GM23338 (cell line): ENCODE measurements around the gene NUP50. TPM values are rescaled to one million over a fixed set of nuclear protein-coding genes. Genes with fewer than 3 reads are reported as not detected.
A peak's percentile ranks its signal among the peaks of the same experiment; 100 is the strongest.

ENCODE experiments used
- ATAC-seq: fragments of 200-7000 bp; cut with Tn5 transposase; 3 replicates; pipeline ENCODE4 v1.9.1; 2020
- DNase-seq: peaks from one replicate; pipeline ENCODE4 v3.0.0-alpha.2; 2015; ENCODE audit warnings: low spot score
- H2AFZ ChIP-seq: fragments of 200-600 bp; sonication (generic); 2 replicates; pipeline ENCODE4 v1.8.0; 2016; ENCODE audit warnings: antibody characterized with exemption, mild to moderate bottlenecking, moderate library complexity
- H3F3A ChIP-seq: fragments of 200-600 bp; sonication (generic); replicated peaks from 2 replicates; pipeline ENCODE4 v1.8.0; 2017; ENCODE audit warnings: antibody characterized with exemption, mixed run types, low read depth
- H3K27ac ChIP-seq: fragments of 200-600 bp; sonication (generic); 2 replicates; pipeline ENCODE4 v1.6.1; 2016; ENCODE audit warnings: low read depth
- H3K27me3 ChIP-seq: fragments of 200-600 bp; sonication (generic); 2 replicates; pipeline ENCODE4 v1.8.0; 2016; ENCODE audit warnings: mild to moderate bottlenecking, mixed run types, moderate library complexity; ENCODE audit not compliant: insufficient read depth
- H3K36me3 ChIP-seq: fragments of 200-600 bp; sonication (generic); 2 replicates; pipeline ENCODE4 v1.8.0; 2016; ENCODE audit warnings: mild to moderate bottlenecking; ENCODE audit not compliant: insufficient read depth
- H3K4me1 ChIP-seq: fragments of 200-600 bp; sonication (generic); 2 replicates; pipeline ENCODE4 v1.8.0; 2016; ENCODE audit warnings: mild to moderate bottlenecking, moderate library complexity; ENCODE audit not compliant: insufficient read depth
- H3K4me2 ChIP-seq: fragments of 200-600 bp; sonication (generic); 2 replicates; pipeline ENCODE4 v1.7.1; 2017; ENCODE audit warnings: mixed run types
- H3K4me3 ChIP-seq: fragments of 200-600 bp; sonication (generic); 2 replicates; pipeline ENCODE4 v1.6.1; 2016; ENCODE audit warnings: mixed run types
- H3K79me2 ChIP-seq: fragments of 200-600 bp; sonication (generic); replicated peaks from 2 replicates; pipeline ENCODE4 v1.8.0; 2017; ENCODE audit warnings: mild to moderate bottlenecking; ENCODE audit not compliant: insufficient read depth
- H3K9me2 ChIP-seq: fragments of 200-600 bp; sonication (generic); 2 replicates; pipeline ENCODE4 v1.8.0; 2017; ENCODE audit not compliant: insufficient read depth
- H4K20me1 ChIP-seq: fragments of 200-600 bp; sonication (generic); replicated peaks from 2 replicates; pipeline ENCODE4 v1.8.0; 2017; ENCODE audit warnings: mild to moderate bottlenecking; ENCODE audit not compliant: insufficient read depth
- H3K27ac Mint-ChIP-seq: 2 replicates; pipeline ENCODE4 v1.8.0; 2020; ENCODE audit warnings: inconsistent platforms, mild to moderate bottlenecking, moderate library complexity, mixed read lengths
- H3K27me3 Mint-ChIP-seq: 3 replicates; pipeline ENCODE4 v1.8.0; 2022; ENCODE audit warnings: low read depth, mild to moderate bottlenecking, moderate library complexity, mixed read lengths, inconsistent platforms; ENCODE audit not compliant: insufficient read depth, poor library complexity
- H3K36me3 Mint-ChIP-seq: 3 replicates; pipeline ENCODE4 v1.8.0; 2021; ENCODE audit warnings: low read depth, mild to moderate bottlenecking, inconsistent platforms, moderate library complexity, mixed read lengths
- H3K4me1 Mint-ChIP-seq: 3 replicates; pipeline ENCODE4 v1.8.0; 2020; ENCODE audit warnings: mild to moderate bottlenecking, inconsistent platforms, mixed read lengths
- H3K4me3 Mint-ChIP-seq: 3 replicates; pipeline ENCODE4 v1.8.0; 2021; ENCODE audit warnings: moderate library complexity, mild to moderate bottlenecking, inconsistent platforms, mixed read lengths
- H3K9me3 Mint-ChIP-seq: 3 replicates; pipeline ENCODE4 v1.8.0; 2020; ENCODE audit warnings: moderate library complexity, mild to moderate bottlenecking, inconsistent platforms, mixed read lengths
- CREB1 ChIP-seq: fragments of 250-450 bp; sonication (Bioruptor Pico); IDR thresholded peaks from 2 replicates; pipeline ENCODE4 v1.5.0; 2020; ENCODE audit warnings: low read depth, mild to moderate bottlenecking, moderate library complexity
- EZH2 ChIP-seq: fragments of 200-600 bp; sonication (generic); IDR thresholded peaks from one replicate; pipeline ENCODE4 v1.8.0; 2017; ENCODE audit warnings: antibody characterized with exemption, mild to moderate bottlenecking, low read depth; ENCODE audit not compliant: unreplicated experiment
- EZH2phosphoT487 ChIP-seq: fragments of 200-600 bp; sonication (generic); IDR thresholded peaks from one replicate; pipeline ENCODE4 v1.8.1; 2018; ENCODE audit warnings: antibody characterized with exemption; ENCODE audit not compliant: unreplicated experiment
- JUNB ChIP-seq: IDR thresholded peaks from one replicate; pipeline ENCODE4 v1.6.1; 2016; ENCODE audit warnings: antibody characterized with exemption; ENCODE audit not compliant: unreplicated experiment
- NANOG ChIP-seq: IDR thresholded peaks from 2 replicates; pipeline ENCODE4 v1.6.1; 2016; ENCODE audit warnings: antibody characterized with exemption, borderline replicate concordance
- POLR2AphosphoS5 ChIP-seq: IDR thresholded peaks from 2 replicates; pipeline ENCODE4 v1.6.1; 2016; ENCODE audit warnings: antibody characterized with exemption, low read depth
- STAT1 ChIP-seq: IDR thresholded peaks from one replicate; pipeline ENCODE4 v1.6.1; 2016; ENCODE audit warnings: antibody characterized with exemption; ENCODE audit not compliant: unreplicated experiment
- ZNF114 ChIP-seq: fragments of 250-450 bp; sonication (Bioruptor Pico); IDR thresholded peaks from 2 replicates; pipeline ENCODE4 v1.5.0; 2020; ENCODE audit warnings: mild to moderate bottlenecking, moderate library complexity
- ZNF331 ChIP-seq: fragments of 250-450 bp; sonication (Bioruptor Pico); IDR thresholded peaks from 2 replicates; pipeline ENCODE4 v1.5.0; 2020; ENCODE audit warnings: low read depth, mild to moderate bottlenecking, moderate library complexity
- long read RNA-seq: library from polyadenylated mRNA; unstranded; transcript quantifications from one replicate; pipeline ENCODE4 v2.0.0, GENCODE V29; 2020; ENCODE audit not compliant: unreplicated experiment
- polyA plus RNA-seq: library from polyadenylated mRNA; unstranded; fragments of >200 nt; fragmentation: Nextera tagmentation; extraction: Ambion mirVana; gene quantifications from 2 replicates; pipeline ENCODE4 v1.2.1, GENCODE V29; 2016
- total RNA-seq: library from RNA; depleted of rRNA; stranded (reverse); fragments of >200 nt; shearing (Covaris generic); gene quantifications from 2 replicates; pipeline ENCODE4 v1.2.3, GENCODE V29; 2014; rRNA removed
- TF ChIP-seq, protein P1 (sequence below), 2 experiments: fragments of 200-600 bp in 1 of 2; sonication (generic) in 1 of 2; conservative IDR thresholded peaks; 2 replicates each; pipeline versions ENCODE4 v1.5.1 to v1.6.1; 2016 to 2017; ENCODE audit warnings: antibody characterized with exemption in 2 of 2, low read depth in 2 of 2, mild to moderate bottlenecking in 2 of 2, moderate library complexity in 1 of 2
- TF ChIP-seq, protein P2 (sequence below): IDR thresholded peaks from 2 replicates; pipeline ENCODE4 v1.6.1; 2016; ENCODE audit warnings: antibody characterized with exemption
- TF ChIP-seq, protein P3 (sequence below): IDR thresholded peaks from one replicate; pipeline ENCODE4 v1.6.1; 2018; ENCODE audit warnings: antibody characterized with exemption; ENCODE audit not compliant: unreplicated experiment
- TF ChIP-seq, protein P4 (sequence below): fragments of 250-450 bp; sonication (Bioruptor Pico); IDR thresholded peaks from 2 replicates; pipeline ENCODE4 v1.5.0; 2020; ENCODE audit warnings: mild to moderate bottlenecking, moderate library complexity

The NUP50 gene
- total RNA-seq: 96.6 and 97.4 TPM in 2 replicates
- polyA plus RNA-seq: 43.7 and 45.9 TPM in 2 replicates
- long read RNA-seq, full-length matches to known transcripts: 5 of 11 reads
- long read RNA-seq, partial matches to known transcripts: 2 of 11 reads
- long read RNA-seq, other reads (novel, unspliced or antisense): 4 of 11 reads

DNA sequence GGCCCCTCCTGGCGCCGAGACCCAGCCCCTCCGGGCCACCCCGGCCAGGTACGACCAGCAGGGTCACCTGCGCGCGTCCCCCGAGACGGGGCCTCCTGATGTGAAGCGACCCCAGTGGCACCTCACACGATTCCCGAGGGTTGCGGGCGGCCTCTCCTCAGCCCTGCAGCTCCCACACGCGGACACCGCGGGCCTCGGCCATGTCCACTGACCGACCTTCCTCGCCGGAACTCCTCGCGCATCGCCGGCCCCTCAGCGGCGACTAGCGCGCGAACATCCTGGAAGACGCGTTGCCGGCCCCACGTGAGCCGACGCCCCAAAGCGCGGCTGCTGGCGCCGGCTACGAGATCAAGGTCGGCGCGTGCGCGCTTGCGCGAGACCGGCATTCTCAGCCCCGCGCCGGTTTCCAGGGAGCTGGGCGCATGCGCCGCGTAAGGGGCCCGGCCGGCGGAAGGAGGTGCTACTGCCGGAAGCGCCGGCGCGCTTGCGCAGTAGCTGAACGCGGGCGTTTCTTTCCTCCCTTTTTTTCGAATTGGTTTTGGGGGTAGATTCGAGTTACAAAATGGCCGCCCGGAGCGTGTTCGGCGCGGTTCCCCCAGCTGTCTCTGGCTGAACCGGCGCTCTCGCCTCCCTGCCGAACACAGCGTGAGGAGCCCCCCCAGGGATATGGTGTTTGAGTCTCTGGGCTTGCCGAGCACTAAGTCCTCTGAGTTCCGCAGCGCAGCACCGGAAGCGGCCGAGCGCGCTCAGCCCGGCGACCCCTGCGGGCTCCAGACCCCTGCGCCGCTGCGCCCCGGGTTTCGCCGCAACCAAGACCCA is at the start of gene NUP50:
TSS of gene NUP50 (plus strand) at position 475 of the 819 bp plus-strand sequence. CDS start 4,253 bp downstream, outside the sequence.
- peak within 1 kb of the TSS; percentile 87 for H2AFZ ChIP-seq
- H3K4me1 ChIP-seq: peaks cover 46% of the 10 kb centered on the region
- peak within 1 kb of the TSS; percentile 88 for H3K27ac ChIP-seq
- peak within 1 kb of the TSS; percentile 80 for H3K4me3 ChIP-seq
- ATAC-seq (peak; percentile 77), DNase-seq (peak; percentile 98)
- peaks cover 37% of the 10 kb centered on the region for H4K20me1 ChIP-seq
- peaks cover 16% of the 10 kb centered on the region; the same call in 1 of the 2 replicates for H3K36me3 ChIP-seq
- H3F3A ChIP-seq: peaks cover 7% of the 10 kb centered on the region; the same call in 1 of the 2 replicates
- TF ChIP-seq STAT1 (no peak), JUNB (no peak), POLR2AphosphoS5 (peak; percentile 89), EZH2 (no peak), ZNF114 (no peak), ZNF331 (CRISPR knock-in tag) (no peak), CREB1 (CRISPR knock-in tag) (peak; percentile 60), NANOG (no peak), EZH2phosphoT487 (no peak)
- TF ChIP-seq, protein P1, sequence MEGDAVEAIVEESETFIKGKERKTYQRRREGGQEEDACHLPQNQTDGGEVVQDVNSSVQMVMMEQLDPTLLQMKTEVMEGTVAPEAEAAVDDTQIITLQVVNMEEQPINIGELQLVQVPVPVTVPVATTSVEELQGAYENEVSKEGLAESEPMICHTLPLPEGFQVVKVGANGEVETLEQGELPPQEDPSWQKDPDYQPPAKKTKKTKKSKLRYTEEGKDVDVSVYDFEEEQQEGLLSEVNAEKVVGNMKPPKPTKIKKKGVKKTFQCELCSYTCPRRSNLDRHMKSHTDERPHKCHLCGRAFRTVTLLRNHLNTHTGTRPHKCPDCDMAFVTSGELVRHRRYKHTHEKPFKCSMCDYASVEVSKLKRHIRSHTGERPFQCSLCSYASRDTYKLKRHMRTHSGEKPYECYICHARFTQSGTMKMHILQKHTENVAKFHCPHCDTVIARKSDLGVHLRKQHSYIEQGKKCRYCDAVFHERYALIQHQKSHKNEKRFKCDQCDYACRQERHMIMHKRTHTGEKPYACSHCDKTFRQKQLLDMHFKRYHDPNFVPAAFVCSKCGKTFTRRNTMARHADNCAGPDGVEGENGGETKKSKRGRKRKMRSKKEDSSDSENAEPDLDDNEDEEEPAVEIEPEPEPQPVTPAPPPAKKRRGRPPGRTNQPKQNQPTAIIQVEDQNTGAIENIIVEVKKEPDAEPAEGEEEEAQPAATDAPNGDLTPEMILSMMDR (conservative IDR thresholded peaks at IDR 0.05; ENCODE audit: low read depth in 2 of 2): no peak
- TF ChIP-seq, protein P2, sequence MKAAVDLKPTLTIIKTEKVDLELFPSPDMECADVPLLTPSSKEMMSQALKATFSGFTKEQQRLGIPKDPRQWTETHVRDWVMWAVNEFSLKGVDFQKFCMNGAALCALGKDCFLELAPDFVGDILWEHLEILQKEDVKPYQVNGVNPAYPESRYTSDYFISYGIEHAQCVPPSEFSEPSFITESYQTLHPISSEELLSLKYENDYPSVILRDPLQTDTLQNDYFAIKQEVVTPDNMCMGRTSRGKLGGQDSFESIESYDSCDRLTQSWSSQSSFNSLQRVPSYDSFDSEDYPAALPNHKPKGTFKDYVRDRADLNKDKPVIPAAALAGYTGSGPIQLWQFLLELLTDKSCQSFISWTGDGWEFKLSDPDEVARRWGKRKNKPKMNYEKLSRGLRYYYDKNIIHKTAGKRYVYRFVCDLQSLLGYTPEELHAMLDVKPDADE: no peak
- TF ChIP-seq, protein P3, sequence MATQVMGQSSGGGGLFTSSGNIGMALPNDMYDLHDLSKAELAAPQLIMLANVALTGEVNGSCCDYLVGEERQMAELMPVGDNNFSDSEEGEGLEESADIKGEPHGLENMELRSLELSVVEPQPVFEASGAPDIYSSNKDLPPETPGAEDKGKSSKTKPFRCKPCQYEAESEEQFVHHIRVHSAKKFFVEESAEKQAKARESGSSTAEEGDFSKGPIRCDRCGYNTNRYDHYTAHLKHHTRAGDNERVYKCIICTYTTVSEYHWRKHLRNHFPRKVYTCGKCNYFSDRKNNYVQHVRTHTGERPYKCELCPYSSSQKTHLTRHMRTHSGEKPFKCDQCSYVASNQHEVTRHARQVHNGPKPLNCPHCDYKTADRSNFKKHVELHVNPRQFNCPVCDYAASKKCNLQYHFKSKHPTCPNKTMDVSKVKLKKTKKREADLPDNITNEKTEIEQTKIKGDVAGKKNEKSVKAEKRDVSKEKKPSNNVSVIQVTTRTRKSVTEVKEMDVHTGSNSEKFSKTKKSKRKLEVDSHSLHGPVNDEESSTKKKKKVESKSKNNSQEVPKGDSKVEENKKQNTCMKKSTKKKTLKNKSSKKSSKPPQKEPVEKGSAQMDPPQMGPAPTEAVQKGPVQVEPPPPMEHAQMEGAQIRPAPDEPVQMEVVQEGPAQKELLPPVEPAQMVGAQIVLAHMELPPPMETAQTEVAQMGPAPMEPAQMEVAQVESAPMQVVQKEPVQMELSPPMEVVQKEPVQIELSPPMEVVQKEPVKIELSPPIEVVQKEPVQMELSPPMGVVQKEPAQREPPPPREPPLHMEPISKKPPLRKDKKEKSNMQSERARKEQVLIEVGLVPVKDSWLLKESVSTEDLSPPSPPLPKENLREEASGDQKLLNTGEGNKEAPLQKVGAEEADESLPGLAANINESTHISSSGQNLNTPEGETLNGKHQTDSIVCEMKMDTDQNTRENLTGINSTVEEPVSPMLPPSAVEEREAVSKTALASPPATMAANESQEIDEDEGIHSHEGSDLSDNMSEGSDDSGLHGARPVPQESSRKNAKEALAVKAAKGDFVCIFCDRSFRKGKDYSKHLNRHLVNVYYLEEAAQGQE: no peak
- TF ChIP-seq, protein P4, sequence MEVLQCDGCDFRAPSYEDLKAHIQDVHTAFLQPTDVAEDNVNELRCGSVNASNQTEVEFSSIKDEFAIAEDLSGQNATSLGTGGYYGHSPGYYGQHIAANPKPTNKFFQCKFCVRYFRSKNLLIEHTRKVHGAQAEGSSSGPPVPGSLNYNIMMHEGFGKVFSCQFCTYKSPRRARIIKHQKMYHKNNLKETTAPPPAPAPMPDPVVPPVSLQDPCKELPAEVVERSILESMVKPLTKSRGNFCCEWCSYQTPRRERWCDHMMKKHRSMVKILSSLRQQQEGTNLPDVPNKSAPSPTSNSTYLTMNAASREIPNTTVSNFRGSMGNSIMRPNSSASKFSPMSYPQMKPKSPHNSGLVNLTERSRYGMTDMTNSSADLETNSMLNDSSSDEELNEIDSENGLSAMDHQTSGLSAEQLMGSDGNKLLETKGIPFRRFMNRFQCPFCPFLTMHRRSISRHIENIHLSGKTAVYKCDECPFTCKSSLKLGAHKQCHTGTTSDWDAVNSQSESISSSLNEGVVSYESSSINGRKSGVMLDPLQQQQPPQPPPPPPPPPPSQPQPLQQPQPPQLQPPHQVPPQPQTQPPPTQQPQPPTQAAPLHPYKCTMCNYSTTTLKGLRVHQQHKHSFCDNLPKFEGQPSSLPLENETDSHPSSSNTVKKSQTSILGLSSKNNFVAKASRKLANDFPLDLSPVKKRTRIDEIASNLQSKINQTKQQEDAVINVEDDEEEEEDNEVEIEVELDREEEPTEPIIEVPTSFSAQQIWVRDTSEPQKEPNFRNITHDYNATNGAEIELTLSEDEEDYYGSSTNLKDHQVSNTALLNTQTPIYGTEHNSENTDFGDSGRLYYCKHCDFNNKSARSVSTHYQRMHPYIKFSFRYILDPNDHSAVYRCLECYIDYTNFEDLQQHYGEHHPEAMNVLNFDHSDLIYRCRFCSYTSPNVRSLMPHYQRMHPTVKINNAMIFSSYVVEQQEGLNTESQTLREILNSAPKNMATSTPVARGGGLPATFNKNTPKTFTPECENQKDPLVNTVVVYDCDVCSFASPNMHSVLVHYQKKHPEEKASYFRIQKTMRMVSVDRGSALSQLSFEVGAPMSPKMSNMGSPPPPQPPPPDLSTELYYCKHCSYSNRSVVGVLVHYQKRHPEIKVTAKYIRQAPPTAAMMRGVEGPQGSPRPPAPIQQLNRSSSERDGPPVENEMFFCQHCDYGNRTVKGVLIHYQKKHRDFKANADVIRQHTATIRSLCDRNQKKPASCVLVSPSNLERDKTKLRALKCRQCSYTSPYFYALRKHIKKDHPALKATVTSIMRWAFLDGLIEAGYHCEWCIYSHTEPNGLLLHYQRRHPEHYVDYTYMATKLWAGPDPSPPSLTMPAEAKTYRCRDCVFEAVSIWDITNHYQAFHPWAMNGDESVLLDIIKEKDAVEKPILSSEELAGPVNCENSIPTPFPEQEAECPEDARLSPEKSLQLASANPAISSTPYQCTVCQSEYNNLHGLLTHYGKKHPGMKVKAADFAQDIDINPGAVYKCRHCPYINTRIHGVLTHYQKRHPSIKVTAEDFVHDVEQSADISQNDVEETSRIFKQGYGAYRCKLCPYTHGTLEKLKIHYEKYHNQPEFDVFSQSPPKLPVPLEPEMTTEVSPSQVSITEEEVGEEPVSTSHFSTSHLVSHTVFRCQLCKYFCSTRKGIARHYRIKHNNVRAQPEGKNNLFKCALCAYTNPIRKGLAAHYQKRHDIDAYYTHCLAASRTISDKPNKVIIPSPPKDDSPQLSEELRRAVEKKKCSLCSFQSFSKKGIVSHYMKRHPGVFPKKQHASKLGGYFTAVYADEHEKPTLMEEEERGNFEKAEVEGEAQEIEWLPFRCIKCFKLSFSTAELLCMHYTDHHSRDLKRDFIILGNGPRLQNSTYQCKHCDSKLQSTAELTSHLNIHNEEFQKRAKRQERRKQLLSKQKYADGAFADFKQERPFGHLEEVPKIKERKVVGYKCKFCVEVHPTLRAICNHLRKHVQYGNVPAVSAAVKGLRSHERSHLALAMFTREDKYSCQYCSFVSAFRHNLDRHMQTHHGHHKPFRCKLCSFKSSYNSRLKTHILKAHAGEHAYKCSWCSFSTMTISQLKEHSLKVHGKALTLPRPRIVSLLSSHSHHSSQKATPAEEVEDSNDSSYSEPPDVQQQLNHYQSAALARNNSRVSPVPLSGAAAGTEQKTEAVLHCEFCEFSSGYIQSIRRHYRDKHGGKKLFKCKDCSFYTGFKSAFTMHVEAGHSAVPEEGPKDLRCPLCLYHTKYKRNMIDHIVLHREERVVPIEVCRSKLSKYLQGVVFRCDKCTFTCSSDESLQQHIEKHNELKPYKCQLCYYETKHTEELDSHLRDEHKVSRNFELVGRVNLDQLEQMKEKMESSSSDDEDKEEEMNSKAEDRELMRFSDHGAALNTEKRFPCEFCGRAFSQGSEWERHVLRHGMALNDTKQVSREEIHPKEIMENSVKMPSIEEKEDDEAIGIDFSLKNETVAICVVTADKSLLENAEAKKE (CRISPR knock-in tag): no peak
- H3K27ac Mint-ChIP-seq: peak within 1 kb of the TSS; percentile 95
- H3K9me2 ChIP-seq: no peaks in the 10 kb centered on the region
- H3K27me3 ChIP-seq: no peaks in the 10 kb centered on the region
- H3K36me3 Mint-ChIP-seq: peaks cover 27% of the 10 kb centered on the region
- peaks cover 43% of the 10 kb centered on the region for H3K4me1 Mint-ChIP-seq
- H3K27me3 Mint-ChIP-seq: peaks cover 11% of the 10 kb centered on the region
- H3K4me3 Mint-ChIP-seq: peak within 1 kb of the TSS; percentile 91
- peaks cover 89% of the 10 kb centered on the region for H3K79me2 ChIP-seq
- H3K4me2 ChIP-seq: peak within 1 kb of the TSS; percentile 98
- no peaks in the 10 kb centered on the region; the same call in 2 of the 3 replicates for H3K9me3 Mint-ChIP-seq
